GM12872 (cell line): ENCODE results near the gene INO80D.

ENCODE experiments used
- CTCF ChIP-seq: IDR thresholded peaks from 3 replicates; pipeline ENCODE4 v1.5.1; 2011; ENCODE audit warnings: low read depth, mild to moderate bottlenecking, low read length, moderate library complexity; ENCODE audit not compliant: insufficient read depth

Gene INO80D

GRCh38 chr2:206112108-206112507 is 26.1 kb upstream of the INO80D start:
- TF ChIP-seq CTCF: no peak

GRCh38 chr2:206108713-206109112 is 22.7 kb upstream of the INO80D start:
- no peak for TF ChIP-seq CTCF

- no peak for TF ChIP-seq CTCF
These were observed 19.6 kb upstream of the INO80D start for GRCh38 chr2:206105541-206105940.

GRCh38 chr2:206105038-206105437 is 19.1 kb upstream of the INO80D start:
- no peak for TF ChIP-seq CTCF

- TF ChIP-seq CTCF: no peak
These were observed 12.5 kb upstream of the INO80D start for GRCh38 chr2:206098471-206098870.

GRCh38 chr2:206096876-206097275 is 10.9 kb upstream of the INO80D start:
- no peak for TF ChIP-seq CTCF

- TF ChIP-seq CTCF: no peak
These were observed 9.8 kb upstream of the INO80D start for GRCh38 chr2:206095536-206096332.

- TF ChIP-seq CTCF: no peak
These were observed 6.3 kb upstream of the INO80D start for GRCh38 chr2:206092297-206092696.
